IgD-negative memory B cell (primary cell): ENCODE data around the gene PSMA8. TPM values are rescaled to one million over a fixed set of nuclear protein-coding genes. Genes with fewer than 3 reads are reported as not detected.
A peak's percentile ranks its signal among the peaks of the same experiment; 100 is the strongest.
"Not testable (repeated sequence)": the region's sequence is repeated elsewhere in the genome, so short reads cannot be mapped to it uniquely, and the experiment has no call there.

Experiments used
- H3K27ac Mint-ChIP-seq, 3 donors: one replicate each; pipeline ENCODE4 v1.8.0; 2020 to 2022; ENCODE audit warnings: mild to moderate bottlenecking in 3 of 3, mixed read lengths in 3 of 3, moderate library complexity in 1 of 3
- H3K27me3 Mint-ChIP-seq: one replicate; pipeline ENCODE4 v1.8.0; 2021; ENCODE audit warnings: mixed read lengths
- H3K36me3 Mint-ChIP-seq: one replicate; pipeline ENCODE4 v1.8.0; 2020; ENCODE audit warnings: mild to moderate bottlenecking, mixed read lengths
- H3K4me1 Mint-ChIP-seq, 3 donors: one replicate each; pipeline ENCODE4 v1.8.0; 2020 to 2022; ENCODE audit warnings: mixed read lengths in 3 of 3, mild to moderate bottlenecking in 1 of 3
- H3K4me3 Mint-ChIP-seq, 4 donors: one replicate each; pipeline ENCODE4 v1.8.0; 2020 to 2022; ENCODE audit warnings: mild to moderate bottlenecking in 4 of 4, mixed read lengths in 4 of 4, moderate library complexity in 3 of 4
- H3K9me3 Mint-ChIP-seq, 3 donors: one replicate each; pipeline ENCODE4 v1.8.0; 2020 to 2021; ENCODE audit warnings: mixed read lengths in 3 of 3, mild to moderate bottlenecking in 1 of 3
- polyA plus RNA-seq: library from polyadenylated mRNA; unstranded; fragments of 300-500 nt; fragmentation: Illumina TruSeq; gene quantifications from one replicate; pipeline ENCODE4 v1.2.3, GENCODE V29; 2021

Gene PSMA8
- polyA plus RNA-seq, 1 donor from 2014 or later = 4.1 TPM

GRCh38 chr18:26202001-26202400 lies 68.3 kb downstream of the PSMA8 start:
- not testable (repeated sequence) for H3K4me3 Mint-ChIP-seq, H3K9me3 Mint-ChIP-seq, H3K27me3 Mint-ChIP-seq, H3K27ac Mint-ChIP-seq, H3K36me3 Mint-ChIP-seq
- peaks cover 4 to 10% (median 7%) of the 10 kb centered on the region in 3 donors for H3K4me1 Mint-ChIP-seq

DNA sequence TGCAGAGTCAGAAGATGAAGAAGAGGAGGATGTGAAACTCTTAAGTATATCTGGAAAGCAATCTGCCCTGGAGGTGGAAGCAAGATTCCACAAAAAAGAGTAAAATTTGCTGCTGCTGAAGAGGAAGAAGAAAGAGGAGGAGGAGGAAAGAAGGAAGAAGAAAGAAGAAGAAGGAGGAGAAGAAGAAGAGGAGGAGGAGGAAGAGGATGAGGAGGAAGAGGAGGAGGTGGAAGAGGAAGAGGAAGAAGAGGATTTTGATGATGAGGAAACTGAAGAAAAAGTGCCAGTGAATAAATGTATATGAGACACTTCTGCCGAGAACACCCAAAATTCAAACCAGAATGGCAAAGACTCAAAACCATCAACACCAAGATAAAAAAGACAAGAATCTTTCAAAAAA lies 71.6 kb downstream of the PSMA8 start:
- H3K36me3 Mint-ChIP-seq = peaks cover 2% of the 10 kb centered on the region
- H3K27me3 Mint-ChIP-seq = no peaks in the 10 kb centered on the region
- peaks cover 4 to 10% (median 9%) of the 10 kb centered on the region in 3 donors for H3K4me1 Mint-ChIP-seq
- H3K9me3 Mint-ChIP-seq = no peaks in the 10 kb centered on the region
- no peak overlapping the region for H3K27ac Mint-ChIP-seq
- H3K4me3 Mint-ChIP-seq = no peak overlapping the region

DNA sequence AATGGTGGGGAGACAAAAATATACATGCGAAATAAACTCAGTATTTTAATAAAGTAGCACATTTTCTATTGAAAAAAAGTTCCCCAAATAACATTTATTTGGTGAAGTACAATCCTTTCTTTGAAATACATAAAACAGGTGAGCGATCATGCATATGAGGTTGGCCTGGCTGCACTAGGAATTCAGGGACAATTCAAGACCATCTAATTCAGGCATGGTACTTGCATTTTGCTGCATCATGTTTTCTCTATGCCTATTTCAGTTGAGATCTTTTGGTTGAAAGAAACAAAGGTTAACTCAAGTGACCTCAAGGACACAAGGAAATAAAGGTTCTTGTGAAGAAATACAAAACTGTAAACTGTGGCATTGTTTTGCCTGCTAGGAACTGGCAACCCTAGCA lies 72.8 kb downstream of the PSMA8 start:
- peaks cover 4 to 10% (median 9%) of the 10 kb centered on the region in 3 donors for H3K4me1 Mint-ChIP-seq
- H3K27ac Mint-ChIP-seq = no peak overlapping the region
- peaks cover 2% of the 10 kb centered on the region for H3K36me3 Mint-ChIP-seq
- H3K9me3 Mint-ChIP-seq = no peaks in the 10 kb centered on the region
- H3K4me3 Mint-ChIP-seq = no peak overlapping the region
- H3K27me3 Mint-ChIP-seq = no peaks in the 10 kb centered on the region

DNA sequence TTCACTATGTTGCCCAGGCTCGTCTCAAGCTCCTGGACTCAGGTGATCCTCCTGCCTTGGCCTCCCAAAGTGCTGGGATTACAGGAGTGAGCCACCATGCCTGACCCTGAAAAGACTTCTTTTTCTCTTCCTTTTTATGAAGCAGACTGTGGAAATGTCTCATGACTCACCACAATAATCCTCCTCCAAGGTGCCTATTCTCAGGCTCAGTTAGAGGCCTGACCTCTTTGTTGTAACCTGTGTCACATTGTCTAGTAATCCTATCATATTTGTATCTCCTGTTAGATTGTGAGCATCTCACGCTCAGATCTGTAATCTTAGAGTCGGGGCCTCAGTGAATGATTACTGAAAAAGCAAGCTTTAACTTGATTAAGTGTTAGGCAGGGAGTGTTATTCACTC lies 74.3 kb downstream of the PSMA8 start:
- peaks cover 2% of the 10 kb centered on the region for H3K36me3 Mint-ChIP-seq
- peaks cover 4 to 10% (median 8%) of the 10 kb centered on the region in 3 donors for H3K4me1 Mint-ChIP-seq
- H3K27ac Mint-ChIP-seq = no peak overlapping the region
- no peaks in the 10 kb centered on the region for H3K27me3 Mint-ChIP-seq
- no peaks in the 10 kb centered on the region for H3K9me3 Mint-ChIP-seq
- no peak overlapping the region for H3K4me3 Mint-ChIP-seq

DNA sequence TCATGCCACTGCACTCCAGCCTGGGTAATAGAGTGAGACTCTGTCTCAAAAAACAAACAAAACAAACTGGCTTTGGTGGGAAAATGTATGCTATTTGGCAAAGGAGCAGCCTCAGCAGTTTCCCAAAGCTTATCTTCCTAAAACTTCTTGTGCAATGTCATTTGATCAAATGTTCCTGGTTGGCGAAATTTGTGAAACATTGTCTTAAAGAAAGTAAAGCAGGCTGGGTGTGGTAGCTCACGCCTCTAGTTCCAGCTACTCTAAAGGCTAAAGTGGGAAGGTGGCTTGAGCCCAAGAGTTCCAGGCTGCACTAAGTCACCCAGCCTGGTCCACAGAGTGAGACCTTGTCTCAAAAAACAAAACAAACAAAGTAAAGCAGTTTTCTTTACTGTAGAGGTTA lies 75.3 kb downstream of the PSMA8 start:
- peaks cover 2% of the 10 kb centered on the region for H3K36me3 Mint-ChIP-seq
- no peak overlapping the region for H3K4me3 Mint-ChIP-seq
- no peaks in the 10 kb centered on the region for H3K27me3 Mint-ChIP-seq
- no peak overlapping the region for H3K27ac Mint-ChIP-seq
- no peaks in the 10 kb centered on the region for H3K9me3 Mint-ChIP-seq
- peaks cover 4 to 10% (median 8%) of the 10 kb centered on the region in 3 donors for H3K4me1 Mint-ChIP-seq

DNA sequence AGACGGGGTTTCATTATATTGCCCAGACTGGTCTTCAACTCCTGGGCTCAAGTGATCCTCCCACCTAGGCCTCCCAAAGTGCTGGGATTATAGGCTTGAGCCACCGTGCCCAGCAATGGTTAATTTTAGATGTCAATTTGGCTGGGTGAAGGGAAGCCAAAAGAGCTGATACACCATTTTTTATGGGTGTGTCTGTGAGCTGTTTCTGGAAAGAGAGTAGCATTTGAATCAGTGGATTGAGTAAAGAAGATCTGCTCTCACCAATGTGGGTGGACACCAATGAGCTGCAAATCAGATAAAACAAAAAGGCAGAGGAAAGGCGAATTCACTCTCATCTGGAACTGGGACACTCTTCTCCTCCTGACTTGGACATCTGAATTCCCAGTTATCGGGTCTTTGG lies 76.5 kb downstream of the PSMA8 start:
- no peak overlapping the region for H3K27ac Mint-ChIP-seq
- H3K27me3 Mint-ChIP-seq = no peaks in the 10 kb centered on the region
- peaks cover 8 to 18% (median 16%) of the 10 kb centered on the region in 3 donors for H3K4me1 Mint-ChIP-seq
- H3K4me3 Mint-ChIP-seq = no peak overlapping the region
- no peaks in the 10 kb centered on the region for H3K9me3 Mint-ChIP-seq
- peaks cover 2% of the 10 kb centered on the region for H3K36me3 Mint-ChIP-seq

DNA sequence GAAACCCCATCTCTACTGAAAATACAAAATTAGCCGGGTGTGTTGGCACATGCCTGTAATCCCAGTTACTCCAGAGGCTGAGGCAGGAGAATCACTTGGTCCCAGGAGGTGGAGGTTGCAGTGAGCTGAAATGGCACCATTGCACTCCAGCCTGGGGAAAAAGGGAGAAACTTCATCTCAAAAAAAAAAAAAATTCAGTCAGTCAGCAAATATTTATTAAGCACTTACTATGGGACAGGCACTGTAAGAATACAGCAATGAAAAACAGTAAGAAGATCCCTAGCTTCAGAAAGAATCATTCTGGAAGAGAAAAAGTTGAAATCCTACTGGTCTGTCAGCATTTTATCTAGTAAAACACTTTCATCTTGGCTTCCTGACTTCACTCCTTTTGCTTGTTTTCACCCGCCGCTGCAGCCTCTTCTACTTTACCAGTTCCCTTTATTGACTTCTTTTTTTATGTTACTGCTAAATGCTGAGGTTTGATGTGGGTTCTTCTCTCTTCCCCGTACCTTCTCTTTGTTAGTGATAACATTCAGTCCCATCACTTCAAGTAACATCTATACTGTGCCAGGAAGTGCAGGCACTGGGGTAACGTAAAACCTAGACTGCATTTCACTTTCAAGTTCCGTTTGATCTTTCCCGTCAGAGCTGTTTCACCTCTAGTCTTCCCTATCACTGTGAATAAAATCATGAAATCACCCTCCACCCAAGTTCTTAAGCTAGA lies 81.7 kb downstream of the PSMA8 start:
- Mint-ChIP-seq H3K36me3 (peaks cover 1% of the 10 kb centered on the region), H3K4me3 (peak overlapping the region; percentile 12 to 88 (median 83)), H3K27me3 (no peaks in the 10 kb centered on the region), H3K9me3 (no peaks in the 10 kb centered on the region), H3K27ac (peak overlapping the region; percentile 2 to 94 (median 60)), H3K4me1 (peaks cover 12 to 17% (median 16%) of the 10 kb centered on the region in 3 donors)

GRCh38 chr18:26225022-26225693 lies 91.5 kb downstream of the PSMA8 start:
- peak overlapping the region; percentile 67 to 96 (median 92) for H3K4me3 Mint-ChIP-seq
- H3K27ac Mint-ChIP-seq = peak overlapping the region in 2 of 3 donors; percentile 95 to 99
- peaks cover 1% of the 10 kb centered on the region for H3K36me3 Mint-ChIP-seq
- no peaks in the 10 kb centered on the region for H3K9me3 Mint-ChIP-seq
- peaks cover 1% of the 10 kb centered on the region for H3K27me3 Mint-ChIP-seq
- H3K4me1 Mint-ChIP-seq = peaks cover 19 to 34% (median 27%) of the 10 kb centered on the region in 3 donors

GRCh38 chr18:26225915-26226228 lies 92.2 kb downstream of the PSMA8 start:
- Mint-ChIP-seq H3K36me3 (peaks cover 1% of the 10 kb centered on the region), H3K4me1 (peaks cover 25 to 40% (median 32%) of the 10 kb centered on the region in 3 donors), H3K9me3 (no peaks in the 10 kb centered on the region), H3K27me3 (peaks cover 1% of the 10 kb centered on the region), H3K4me3 (peak overlapping the region; percentile 88 to 99 (median 96)), H3K27ac (peak overlapping the region; percentile 95 to 99 (median 98))

GRCh38 chr18:26226229-26227050 lies 92.8 kb downstream of the PSMA8 start, which contains the start of gene TAF4B:
TAF4B (plus strand) TSS chr18:26226445; CDS start chr18:26226934, 489 bp downstream.
- peak within 1 kb of the TSS; percentile 96 to 99 (median 97) for H3K4me3 Mint-ChIP-seq
- H3K27ac Mint-ChIP-seq = peak within 1 kb of the TSS; percentile 95 to 99 (median 98)
- H3K27me3 Mint-ChIP-seq = peaks cover 1% of the 10 kb centered on the region
- peaks cover 25 to 40% (median 32%) of the 10 kb centered on the region in 3 donors for H3K4me1 Mint-ChIP-seq
- H3K36me3 Mint-ChIP-seq = peaks cover 1% of the 10 kb centered on the region
- no peaks in the 10 kb centered on the region for H3K9me3 Mint-ChIP-seq

DNA sequence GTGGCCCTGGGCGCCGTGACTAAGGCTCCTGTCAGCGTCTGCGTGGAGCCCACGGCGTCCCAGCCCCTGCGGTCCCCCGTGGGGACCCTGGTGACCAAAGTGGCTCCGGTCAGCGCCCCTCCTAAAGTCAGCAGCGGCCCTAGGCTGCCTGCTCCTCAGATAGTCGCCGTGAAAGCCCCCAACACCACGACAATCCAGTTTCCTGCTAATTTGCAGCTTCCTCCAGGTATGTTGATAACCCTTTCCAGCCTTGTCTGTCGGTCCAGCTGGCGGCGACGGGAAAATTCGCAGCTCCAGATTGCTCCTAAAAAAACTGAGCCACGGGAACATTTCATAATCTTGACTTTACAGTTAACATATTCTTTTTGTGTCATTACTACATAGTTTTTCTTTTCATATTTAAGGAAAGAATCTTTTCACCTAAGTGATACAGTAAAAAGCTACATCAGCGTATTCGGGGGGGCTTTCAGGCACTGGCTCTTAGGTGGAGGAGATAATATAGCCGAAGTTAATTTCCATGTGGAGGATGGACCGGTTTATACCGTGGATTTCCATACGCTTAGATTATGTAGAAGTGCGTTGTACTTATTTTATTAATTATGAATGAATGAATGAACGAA lies 93.5 kb downstream of the PSMA8 start:
- Mint-ChIP-seq H3K36me3 (peaks cover 1% of the 10 kb centered on the region), H3K27me3 (peaks cover 1% of the 10 kb centered on the region), H3K9me3 (no peaks in the 10 kb centered on the region), H3K27ac (peak overlapping the region; percentile 85 to 92 (median 89)), H3K4me3 (peak overlapping the region; percentile 96 to 99 (median 97)), H3K4me1 (peaks cover 25 to 40% (median 31%) of the 10 kb centered on the region in 3 donors)

DNA sequence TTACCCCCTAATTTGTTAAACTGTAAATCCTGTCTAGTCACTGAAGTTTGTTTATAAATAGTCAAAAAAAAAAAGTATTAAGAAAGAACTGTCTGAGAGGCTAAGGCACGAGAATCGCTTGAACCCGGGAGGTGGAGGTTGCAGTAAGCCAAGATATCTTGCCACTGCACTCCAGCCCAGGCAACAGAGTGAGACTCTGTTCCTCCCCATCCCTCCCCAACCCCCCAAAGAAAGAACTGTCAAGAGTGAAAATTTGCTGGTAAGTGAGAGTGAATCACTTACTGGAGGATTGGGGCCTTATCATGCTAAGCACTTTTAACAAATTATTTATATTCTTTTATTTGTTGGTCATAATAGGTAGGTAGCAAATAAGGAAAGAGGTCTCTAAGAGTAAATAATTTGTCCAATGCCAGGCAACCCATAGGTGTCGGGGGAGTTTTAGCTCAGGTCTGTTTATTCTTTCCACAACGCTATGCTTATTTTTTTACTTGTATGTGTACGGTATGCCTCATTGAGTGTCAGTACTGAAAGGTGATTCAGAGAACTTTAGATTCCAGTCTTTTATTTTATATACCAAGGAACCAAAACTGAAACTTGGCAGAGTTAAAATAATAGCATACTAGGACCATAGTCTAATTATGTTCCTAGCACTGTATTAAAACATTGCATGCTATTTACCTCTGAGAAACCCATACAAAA lies 95.0 kb downstream of the PSMA8 start:
- Mint-ChIP-seq H3K27me3 (peaks cover 1% of the 10 kb centered on the region), H3K4me3 (peak overlapping the region; percentile 75 to 97 (median 96)), H3K9me3 (no peaks in the 10 kb centered on the region), H3K4me1 (peaks cover 33 to 50% (median 41%) of the 10 kb centered on the region in 3 donors), H3K27ac (peak overlapping the region in 1 of 3 donors; percentile 23), H3K36me3 (peaks cover 1% of the 10 kb centered on the region)

DNA sequence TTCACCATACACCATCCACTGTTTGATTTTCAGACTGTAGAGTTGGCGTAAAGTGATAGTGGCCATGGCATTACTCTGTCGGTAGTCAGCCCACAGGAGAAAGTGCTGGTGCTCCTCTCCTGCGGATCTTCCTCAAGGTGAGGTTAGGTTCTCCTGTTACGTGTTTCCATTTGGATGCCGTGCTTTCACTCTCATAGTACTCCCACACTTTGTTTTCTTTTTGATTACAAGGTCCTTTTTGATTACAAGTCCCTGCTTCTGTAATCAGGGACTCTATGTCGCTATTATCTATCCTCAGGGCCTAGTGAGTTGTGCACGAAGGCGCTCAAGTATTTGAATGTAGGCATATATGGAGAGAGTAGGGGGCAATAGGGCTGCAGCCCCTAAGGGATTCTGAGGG lies 96.8 kb downstream of the PSMA8 start:
- Mint-ChIP-seq H3K4me3 (peak overlapping the region in 1 of 4 donors; percentile 54), H3K27ac (peak overlapping the region in 1 of 3 donors; percentile 67), H3K36me3 (peaks cover 1% of the 10 kb centered on the region), H3K27me3 (peaks cover 1% of the 10 kb centered on the region), H3K4me1 (peaks cover 38 to 53% (median 50%) of the 10 kb centered on the region in 3 donors), H3K9me3 (no peaks in the 10 kb centered on the region)

DNA sequence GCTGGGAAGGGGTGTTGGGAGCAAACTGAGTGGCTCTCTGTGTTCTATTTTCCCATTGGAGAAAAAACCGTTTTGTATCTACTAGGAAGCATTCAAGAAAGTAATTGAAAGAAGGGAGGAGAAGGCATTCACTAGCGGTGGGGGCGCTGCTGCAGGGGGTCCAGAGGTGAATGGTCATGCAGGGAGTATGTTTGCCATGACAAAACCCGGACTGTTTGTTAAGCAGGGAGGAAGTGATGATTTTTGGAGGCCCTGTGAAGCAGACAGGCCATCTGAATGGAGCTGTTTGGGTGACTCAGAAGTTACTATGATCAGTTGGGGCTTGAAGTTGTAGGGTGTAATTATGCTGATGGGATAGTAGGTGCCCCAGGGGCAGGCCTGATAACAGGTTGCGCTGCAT lies 99.5 kb downstream of the PSMA8 start:
- H3K27me3 Mint-ChIP-seq = no peaks in the 10 kb centered on the region
- H3K36me3 Mint-ChIP-seq = no peaks in the 10 kb centered on the region
- no peaks in the 10 kb centered on the region for H3K9me3 Mint-ChIP-seq
- peaks cover 34 to 49% (median 40%) of the 10 kb centered on the region in 3 donors for H3K4me1 Mint-ChIP-seq
- H3K27ac Mint-ChIP-seq = no peak overlapping the region
- no peak overlapping the region for H3K4me3 Mint-ChIP-seq
